HepG2 (cell line): Measurements from ENCODE around the gene MICB. TPM values are rescaled to one million over a fixed set of nuclear protein-coding genes. Genes with fewer than 3 reads are reported as not detected.

Experiments used
- ATF4 ChIP-seq, 2 experiments: fragments of 450-650 bp in 1 of 2; sonication (generic) in 1 of 2; formaldehyde crosslinking; IDR thresholded peaks; 2 replicates each; pipeline versions ENCODE4 v1.5.0 to v1.8.0; 2020 to 2022; ENCODE audit warnings: mild to moderate bottlenecking in 1 of 2, missing genetic modification reagents in 1 of 2
- GMEB2 ChIP-seq: IDR thresholded peaks from 2 replicates; pipeline ENCODE4 v1.6.1; 2016; ENCODE audit warnings: missing biosample characterization, missing genetic modification reagents, low read depth
- KAT8 ChIP-seq: IDR thresholded peaks from 2 replicates; pipeline ENCODE4 v1.6.1; 2016; ENCODE audit warnings: missing genetic modification reagents, missing compliant biosample characterization
- KLF12 ChIP-seq: sonication (generic); formaldehyde crosslinking; IDR thresholded peaks from 2 replicates; pipeline ENCODE4 v1.4.0; 2020; ENCODE audit warnings: missing genetic modification reagents, borderline replicate concordance
- NFKB2 ChIP-seq: sonication (generic); formaldehyde crosslinking; IDR thresholded peaks from 2 replicates; pipeline ENCODE4 v1.4.0; 2020; ENCODE audit warnings: missing genetic modification reagents, borderline replicate concordance
- RFXAP ChIP-seq: sonication (generic); formaldehyde crosslinking; IDR thresholded peaks from 2 replicates; pipeline ENCODE4 v1.4.0; 2020; ENCODE audit warnings: missing genetic modification reagents, borderline replicate concordance
- SNAPC5 ChIP-seq: sonication (generic); formaldehyde crosslinking; IDR thresholded peaks from 2 replicates; pipeline ENCODE4 v1.8.1; 2023; ENCODE audit warnings: mild to moderate bottlenecking, missing genetic modification reagents, borderline replicate concordance
- THAP11 ChIP-seq: IDR thresholded peaks from 2 replicates; pipeline ENCODE4 v1.6.1; 2016; ENCODE audit warnings: missing biosample characterization, missing genetic modification reagents
- ZBTB40 ChIP-seq, 2 experiments: fragments of 450-650 bp in 1 of 2; sonication (generic) in 1 of 2; formaldehyde crosslinking in 1 of 2; IDR thresholded peaks; 2 replicates each; pipeline versions ENCODE4 v1.6.1 to v1.8.0; 2016 to 2022; ENCODE audit warnings: antibody characterized with exemption in 1 of 2, mild to moderate bottlenecking in 1 of 2, missing genetic modification reagents in 1 of 2
- ZFP90 ChIP-seq: sonication (generic); formaldehyde crosslinking; IDR thresholded peaks from 2 replicates; pipeline ENCODE4 v1.8.0; 2022; ENCODE audit warnings: missing genetic modification reagents, mild to moderate bottlenecking, inconsistent platforms, borderline replicate concordance
- ZKSCAN5 ChIP-seq: sonication (generic); formaldehyde crosslinking; IDR thresholded peaks from 2 replicates; pipeline ENCODE4 v1.5.1; 2020; ENCODE audit warnings: mild to moderate bottlenecking, missing genetic modification reagents
- ZNF235 ChIP-seq: sonication (generic); formaldehyde crosslinking; IDR thresholded peaks from 2 replicates; pipeline ENCODE4 v1.8.1; 2023; ENCODE audit warnings: mild to moderate bottlenecking, missing genetic modification reagents, borderline replicate concordance
- ZNF552 ChIP-seq: sonication (generic); formaldehyde crosslinking; IDR thresholded peaks from 2 replicates; pipeline ENCODE4 v1.9.0; 2022; ENCODE audit warnings: missing genetic modification reagents, mild to moderate bottlenecking, borderline replicate concordance
- ZNF777 ChIP-seq: sonication (generic); formaldehyde crosslinking; IDR thresholded peaks from 2 replicates; pipeline ENCODE4 v1.4.0; 2020; ENCODE audit warnings: missing genetic modification reagents
- ZNF780A ChIP-seq: sonication (generic); formaldehyde crosslinking; IDR thresholded peaks from 2 replicates; pipeline ENCODE4 v1.8.0; 2022; ENCODE audit warnings: mild to moderate bottlenecking, missing genetic modification reagents, moderate library complexity
- ZNF879 ChIP-seq: sonication (generic); formaldehyde crosslinking; IDR thresholded peaks from 2 replicates; pipeline ENCODE4 v1.8.1; 2023; ENCODE audit warnings: missing genetic modification reagents
- polyA plus RNA-seq, 8 experiments: library from polyadenylated mRNA; depleted of rRNA in 3 of 8; stranded (reverse) in 7 of 8; unstranded in 1 of 8; fragments of >200 nt; fragmentation: Illumina TruSeq in 4 of 8; extraction: Trizol in 4 of 8; gene quantifications; 2 replicates each; pipeline versions ENCODE4 v1.2.1 to v1.2.3, GENCODE V29; 2011 to 2016; ENCODE audit warnings: low read depth in 4 of 8, missing spikeins in 1 of 8, mixed read lengths in 1 of 8; ENCODE audit not compliant: insufficient read depth in 1 of 8
- total RNA-seq, 5 experiments: library from RNA; depleted of rRNA; stranded (reverse); fragments of >200 nt; fragmentation: Illumina TruSeq; extraction: Trizol; gene quantifications; 2 replicates each; pipeline ENCODE4 v1.2.3, GENCODE V29; 2016; ENCODE audit warnings: low read depth in 1 of 5

MICB gene
- total and polyA plus RNA-seq, 2 of the 13 experiments (the other 11 are each of a cell fraction or from before 2014, with no cell fraction given) = 12.5 to 12.8 TPM

GRCh38 chr6:31541658-31542521 is 43.9 kb downstream of the MICB start, which contains the start of gene DDX39B (continued):
- TF ChIP-seq ZBTB40 (IDR thresholded peaks at IDR 0.05) (peak; percentile 57), ZBTB40 (CRISPR knock-in tag; IDR thresholded peaks at IDR 0.05) (peak; percentile 86; the same call in 1 of the 2 replicates), ZKSCAN5 (CRISPR knock-in tag) (peak; percentile 88), SNAPC5 (CRISPR knock-in tag) (0 out of 2 replicates have a peak, but pooled peaks have one; percentile 50), GMEB2 (CRISPR knock-in tag) (peak; percentile 18; the same call in 1 of the 2 replicates), ZNF235 (CRISPR knock-in tag) (peak; percentile 85; the same call in 1 of the 2 replicates), THAP11 (CRISPR knock-in tag) (peak; percentile 93), ATF4 (CRISPR knock-in tag; IDR thresholded peaks at IDR 0.05) (peak in 1 of 2 experiments; percentile 69; a peak in 1 of 4 replicates), NFKB2 (CRISPR knock-in tag) (peak; percentile 94), KAT8 (CRISPR knock-in tag) (peak; percentile 95), RFXAP (CRISPR knock-in tag) (peak; percentile 96), ZNF552 (CRISPR knock-in tag) (no peak), KLF12 (peak; percentile 78), ZNF879 (CRISPR knock-in tag) (no peak), ZFP90 (CRISPR knock-in tag) (peak; percentile 98), ZNF777 (CRISPR knock-in tag) (peak; percentile 57; the same call in 1 of the 2 replicates), ZNF780A (CRISPR knock-in tag) (no peak)
